HUES48 (cell line): ENCODE results near the gene ARMH2.

ENCODE experiments used
- H3K27ac ChIP-seq: one replicate; pipeline ENCODE4 v1.7.0; 2013; ENCODE audit warnings: low read depth, low read length, inconsistent platforms
- H3K27me3 ChIP-seq: 2 replicates; pipeline ENCODE4 v1.6.1; 2013; ENCODE audit warnings: mild to moderate bottlenecking, low read length; ENCODE audit not compliant: control insufficient read depth, insufficient read depth
- H3K36me3 ChIP-seq: 2 replicates; pipeline ENCODE4 v1.6.1; 2013; ENCODE audit warnings: low read length; ENCODE audit not compliant: control insufficient read depth, insufficient read depth
- H3K4me1 ChIP-seq: 2 replicates; pipeline ENCODE4 v1.6.1; 2013; ENCODE audit warnings: mild to moderate bottlenecking, low read length; ENCODE audit not compliant: control insufficient read depth, insufficient read depth
- H3K4me3 ChIP-seq: 2 replicates; pipeline ENCODE4 v1.5.1; 2013; ENCODE audit warnings: mild to moderate bottlenecking, low read depth, low read length
- H3K9ac ChIP-seq: 2 replicates; pipeline ENCODE4 v1.6.1; 2013; ENCODE audit warnings: mild to moderate bottlenecking, low read depth, low read length, moderate library complexity
- H3K9me3 ChIP-seq: 2 replicates; pipeline ENCODE4 v1.6.1; 2013; ENCODE audit warnings: low read length; ENCODE audit not compliant: control insufficient read depth, insufficient read depth

ARMH2 gene

DNA sequence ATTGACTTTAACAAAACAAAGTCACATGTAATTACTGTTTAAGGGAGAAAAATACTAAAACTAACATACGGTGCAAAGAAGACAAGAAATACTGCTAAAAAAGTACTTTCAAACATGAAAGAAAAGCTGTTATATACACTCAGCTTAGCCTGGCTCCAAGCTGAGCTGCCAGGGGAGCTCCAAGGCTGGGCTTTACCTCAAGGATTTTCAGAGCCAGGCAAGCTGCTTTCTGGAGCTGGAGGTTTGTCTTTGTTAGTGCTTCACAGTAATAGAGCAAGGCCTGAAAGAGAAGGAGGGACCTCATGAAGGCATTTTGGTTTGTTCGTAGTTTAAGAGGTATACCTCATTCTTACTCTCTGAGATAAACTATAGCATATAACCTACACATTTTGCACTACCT, 19.6 kb upstream of the ARMH2 start:
- no peaks in the 10 kb centered on the region for H3K4me1 ChIP-seq
- H3K36me3 ChIP-seq: no peaks in the 10 kb centered on the region
- H3K27ac ChIP-seq: no peak overlapping the region
- H3K27me3 ChIP-seq: no peaks in the 10 kb centered on the region
- H3K4me3 ChIP-seq: no peak overlapping the region
- no peak overlapping the region for H3K9ac ChIP-seq
- no peaks in the 10 kb centered on the region for H3K9me3 ChIP-seq

DNA sequence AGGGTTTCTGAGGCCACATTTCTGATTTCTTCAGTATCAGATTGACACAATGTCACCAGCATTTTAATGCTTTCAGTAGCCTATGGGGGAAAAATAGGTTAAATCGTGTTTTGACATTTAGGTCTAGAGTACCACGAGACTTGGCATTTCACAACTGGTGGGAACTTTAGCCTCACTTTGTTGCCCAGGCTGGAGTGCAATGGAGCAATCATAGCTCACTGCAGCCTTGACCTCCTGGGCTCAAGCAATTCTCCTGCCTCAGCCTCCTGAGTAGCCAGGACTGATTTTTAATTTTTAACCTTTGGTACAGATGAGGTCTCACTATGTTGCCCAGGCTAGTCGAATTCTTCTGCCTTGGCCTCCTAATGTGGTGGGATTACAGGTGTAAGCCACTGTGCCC, 11.0 kb upstream of the ARMH2 start:
- Histone ChIP-seq H3K9me3 (no peaks in the 10 kb centered on the region), H3K27ac (no peak overlapping the region), H3K27me3 (no peaks in the 10 kb centered on the region), H3K9ac (no peak overlapping the region), H3K4me1 (no peaks in the 10 kb centered on the region), H3K36me3 (no peaks in the 10 kb centered on the region), H3K4me3 (no peak overlapping the region)

DNA sequence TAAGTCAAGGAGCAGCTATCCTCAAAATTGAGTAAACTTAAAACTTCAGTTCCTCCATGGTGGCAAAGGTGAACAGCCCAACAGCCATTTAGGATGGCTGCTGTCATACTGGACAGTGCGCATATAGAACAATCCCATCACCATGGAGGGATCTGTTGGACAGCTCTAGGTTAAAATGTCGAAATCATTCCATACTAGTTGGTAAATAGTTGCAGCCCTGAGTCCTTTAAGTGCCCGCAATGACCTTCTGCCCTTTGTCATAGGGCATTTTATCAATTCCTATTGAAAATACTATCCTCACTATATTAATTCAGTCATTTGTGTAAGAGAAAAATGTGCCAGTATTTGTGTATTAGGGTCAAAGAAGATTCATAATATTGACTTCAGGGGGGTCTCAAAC, 8.9 kb upstream of the ARMH2 start:
- no peak overlapping the region for H3K27ac ChIP-seq
- no peaks in the 10 kb centered on the region for H3K4me1 ChIP-seq

DNA sequence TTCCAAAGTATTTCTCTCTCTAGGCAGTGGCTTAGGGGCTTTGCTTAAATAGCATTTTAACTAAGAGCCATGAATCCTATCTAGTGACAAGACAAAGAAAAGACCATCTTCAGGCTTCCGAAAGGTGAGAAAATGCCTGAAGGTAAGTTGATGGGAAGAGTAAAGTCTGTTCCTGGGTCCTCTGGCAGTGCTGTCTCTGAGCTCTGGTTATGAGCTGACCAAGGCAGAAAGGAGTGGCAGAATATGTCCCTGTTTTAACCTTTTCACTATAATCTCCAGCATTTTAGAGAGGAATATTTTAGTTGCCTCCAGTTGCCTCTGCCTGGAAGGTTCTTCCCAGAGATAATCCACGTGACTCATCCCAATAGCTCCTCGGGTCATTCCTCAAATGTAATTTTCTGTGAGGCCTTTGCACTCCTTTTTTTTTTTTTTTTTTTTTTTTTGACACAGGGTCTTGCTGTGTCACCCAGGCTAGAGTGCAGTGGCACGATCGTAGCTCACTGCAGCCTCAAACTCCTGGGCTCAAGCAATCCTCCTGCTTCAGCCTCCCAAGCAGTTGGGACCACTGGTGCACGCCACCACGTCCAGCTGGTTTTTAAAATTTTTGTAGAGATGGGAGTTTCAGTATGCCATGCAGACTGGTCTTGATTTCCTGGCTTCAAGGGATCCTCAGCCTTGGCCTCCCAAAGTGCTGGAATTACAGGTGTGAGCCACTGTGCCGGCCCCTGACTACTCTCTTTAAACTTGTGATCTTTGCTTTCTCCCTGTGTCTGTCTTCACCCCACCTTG, 3.7 kb upstream of the ARMH2 start:
- Histone ChIP-seq H3K9ac (no peak overlapping the region), H3K36me3 (no peaks in the 10 kb centered on the region), H3K4me1 (peaks cover 2% of the 10 kb centered on the region; the same call in 1 of the 2 replicates), H3K4me3 (no peak overlapping the region), H3K9me3 (no peaks in the 10 kb centered on the region), H3K27ac (peak overlapping the region; percentile 25), H3K27me3 (no peaks in the 10 kb centered on the region)

More for the DNA sequence above, 8.9 kb upstream of the ARMH2 start:
- no peak overlapping the region for H3K4me3 ChIP-seq
- no peak overlapping the region for H3K9ac ChIP-seq
- H3K27me3 ChIP-seq: no peaks in the 10 kb centered on the region
- H3K36me3 ChIP-seq: no peaks in the 10 kb centered on the region
- no peaks in the 10 kb centered on the region for H3K9me3 ChIP-seq

DNA sequence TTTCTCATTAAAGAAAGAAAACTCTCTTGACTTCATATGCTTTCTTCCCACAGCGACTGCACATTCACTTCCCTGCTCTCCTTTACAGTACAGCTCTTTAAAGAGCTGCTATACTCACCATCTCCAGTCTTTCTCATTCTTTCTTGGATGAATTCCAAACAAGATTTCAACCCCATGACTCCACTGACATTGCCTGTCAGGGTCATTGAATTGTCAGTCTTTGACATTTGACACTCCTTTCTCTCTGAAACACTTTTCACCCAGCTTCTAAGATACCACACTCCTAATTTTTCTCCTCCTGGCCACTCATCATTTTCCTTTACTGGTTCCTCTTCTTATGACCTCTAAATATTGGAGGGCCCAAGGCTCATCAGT, 811 bp upstream of the ARMH2 start:
- Histone ChIP-seq H3K36me3 (no peaks in the 10 kb centered on the region), H3K4me1 (peaks cover 5% of the 10 kb centered on the region; the same call in 1 of the 2 replicates), H3K27me3 (no peaks in the 10 kb centered on the region), H3K4me3 (no peak overlapping the region), H3K9me3 (no peaks in the 10 kb centered on the region), H3K27ac (no peak overlapping the region), H3K9ac (no peak overlapping the region)

DNA sequence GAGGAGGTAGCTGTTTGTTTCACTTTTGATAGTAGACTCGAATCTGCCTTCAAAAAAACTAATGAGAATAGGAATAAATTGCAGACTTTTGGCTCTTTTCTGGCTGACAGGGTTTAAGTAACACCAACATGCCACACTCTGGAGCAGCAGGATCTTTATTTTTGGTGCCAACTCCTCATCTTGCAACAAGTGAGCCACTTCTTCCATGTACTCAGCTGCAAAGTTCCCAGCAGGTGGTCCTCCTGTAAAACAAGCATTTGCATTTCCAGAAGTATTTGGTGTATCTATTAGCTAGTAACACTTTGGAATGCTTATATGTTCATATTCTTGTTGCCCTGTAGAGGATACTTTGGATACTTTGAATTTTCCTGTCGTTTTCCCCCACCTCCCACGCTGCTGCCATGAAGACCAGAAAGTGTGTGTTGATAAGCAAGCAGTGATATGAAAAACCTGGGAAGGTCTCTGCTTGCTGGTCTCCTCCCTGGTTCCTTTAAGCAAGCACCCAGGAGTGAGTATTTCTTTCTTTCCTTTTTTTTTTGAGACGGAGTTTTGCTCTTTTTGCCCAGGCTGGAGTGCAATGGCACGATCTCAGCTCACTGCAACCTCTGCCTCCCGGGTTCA, 1.0 kb downstream of the ARMH2 start:
- Histone ChIP-seq H3K27me3 (no peaks in the 10 kb centered on the region), H3K36me3 (no peaks in the 10 kb centered on the region), H3K9me3 (no peaks in the 10 kb centered on the region), H3K27ac (no peak overlapping the region), H3K9ac (no peak overlapping the region), H3K4me1 (peaks cover 5% of the 10 kb centered on the region; the same call in 1 of the 2 replicates), H3K4me3 (no peak overlapping the region)

DNA sequence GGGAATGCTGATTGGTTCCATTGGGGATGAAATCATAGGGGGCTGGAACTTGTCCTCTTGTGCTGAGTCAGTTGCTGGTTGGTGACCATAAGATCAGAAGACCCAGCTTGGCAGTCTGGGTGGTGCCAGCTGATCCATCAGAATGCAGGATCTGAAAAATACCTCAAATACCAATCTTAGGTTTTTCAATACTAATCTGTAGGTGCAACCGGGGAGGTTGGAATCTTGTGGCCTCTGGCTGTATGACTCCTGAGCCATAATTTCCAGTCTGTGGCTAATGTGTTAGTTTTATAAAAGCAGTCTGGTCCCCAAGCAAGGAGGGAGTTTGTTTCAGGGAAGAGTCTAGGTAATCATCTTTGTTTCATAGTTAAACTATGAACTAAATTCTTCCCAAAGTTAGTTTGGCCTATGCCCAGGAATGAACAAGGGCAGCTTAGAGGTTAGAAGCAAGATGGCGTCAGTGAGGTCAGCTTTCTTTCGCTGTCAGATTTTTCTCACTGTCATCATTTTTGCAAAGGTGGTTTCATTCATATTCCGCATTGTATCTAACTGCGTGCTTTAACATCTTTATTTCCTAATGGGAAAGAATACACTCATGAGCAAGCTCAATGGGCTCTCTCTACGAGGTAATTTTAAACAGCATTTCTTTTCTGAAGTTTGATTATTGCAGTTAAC, 2.0 kb downstream of the ARMH2 start:
- no peak overlapping the region for H3K9ac ChIP-seq
- no peaks in the 10 kb centered on the region for H3K36me3 ChIP-seq
- H3K27me3 ChIP-seq: no peaks in the 10 kb centered on the region
- H3K4me1 ChIP-seq: peaks cover 5% of the 10 kb centered on the region; the same call in 1 of the 2 replicates
- H3K27ac ChIP-seq: no peak overlapping the region
- no peaks in the 10 kb centered on the region for H3K9me3 ChIP-seq
- no peak overlapping the region for H3K4me3 ChIP-seq

DNA sequence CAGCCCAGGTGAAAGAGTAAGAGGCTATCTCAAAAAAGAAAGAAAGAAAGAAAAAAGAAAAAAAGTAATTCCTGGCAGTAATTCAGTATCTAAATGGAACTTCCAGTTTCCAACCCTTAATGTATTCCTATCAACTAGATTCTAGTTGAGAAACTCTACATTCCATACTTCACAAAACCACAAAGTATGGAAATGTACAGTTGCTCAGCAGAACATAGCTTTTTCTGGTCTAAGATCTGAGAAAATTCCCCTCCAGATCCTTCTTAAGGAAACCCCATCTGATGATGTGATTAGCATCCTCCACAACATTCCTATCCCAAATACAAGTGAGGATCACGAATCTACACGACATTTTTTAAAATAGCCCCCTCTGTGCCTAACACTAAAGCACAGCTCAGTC, 3.6 kb downstream of the ARMH2 start:
- Histone ChIP-seq H3K4me1 (peaks cover 5% of the 10 kb centered on the region; the same call in 1 of the 2 replicates), H3K9ac (no peak overlapping the region), H3K36me3 (no peaks in the 10 kb centered on the region), H3K27ac (no peak overlapping the region), H3K27me3 (no peaks in the 10 kb centered on the region), H3K4me3 (no peak overlapping the region), H3K9me3 (no peaks in the 10 kb centered on the region)

DNA sequence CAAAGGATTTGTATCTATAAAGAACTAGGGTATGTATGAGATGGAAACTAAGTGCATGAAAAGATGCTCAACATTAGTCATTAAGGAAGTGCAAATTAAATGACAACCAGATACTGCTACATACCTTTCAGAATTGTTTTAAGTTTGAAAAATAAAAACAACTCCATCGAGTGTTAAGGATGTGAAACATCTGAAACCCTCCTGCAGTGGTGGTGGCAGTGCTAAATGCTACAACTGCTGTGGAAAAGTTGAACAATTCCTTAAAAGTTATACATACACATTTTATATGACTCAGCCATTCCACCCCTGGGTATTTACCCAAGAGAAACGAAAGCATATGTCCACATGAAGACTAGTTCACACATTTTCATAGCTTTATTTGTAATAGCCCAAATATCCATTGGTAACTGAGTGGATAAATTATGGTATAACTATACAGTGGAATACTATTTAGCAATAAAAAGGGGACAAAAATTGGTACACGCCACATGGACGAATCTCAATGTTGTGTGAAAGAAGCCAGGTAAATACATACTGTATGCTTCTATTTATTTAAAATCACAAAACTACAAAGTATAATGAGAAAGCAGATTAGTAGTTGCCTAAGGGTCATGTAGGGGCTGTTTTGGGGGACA, 10.6 kb downstream of the ARMH2 start:
- no peak overlapping the region for H3K4me3 ChIP-seq
- peaks cover 52% of the 10 kb centered on the region for H3K36me3 ChIP-seq
- H3K27ac ChIP-seq: no peak overlapping the region
- H3K9me3 ChIP-seq: no peaks in the 10 kb centered on the region
- no peak overlapping the region for H3K9ac ChIP-seq
- H3K27me3 ChIP-seq: no peaks in the 10 kb centered on the region
- H3K4me1 ChIP-seq: no peaks in the 10 kb centered on the region

DNA sequence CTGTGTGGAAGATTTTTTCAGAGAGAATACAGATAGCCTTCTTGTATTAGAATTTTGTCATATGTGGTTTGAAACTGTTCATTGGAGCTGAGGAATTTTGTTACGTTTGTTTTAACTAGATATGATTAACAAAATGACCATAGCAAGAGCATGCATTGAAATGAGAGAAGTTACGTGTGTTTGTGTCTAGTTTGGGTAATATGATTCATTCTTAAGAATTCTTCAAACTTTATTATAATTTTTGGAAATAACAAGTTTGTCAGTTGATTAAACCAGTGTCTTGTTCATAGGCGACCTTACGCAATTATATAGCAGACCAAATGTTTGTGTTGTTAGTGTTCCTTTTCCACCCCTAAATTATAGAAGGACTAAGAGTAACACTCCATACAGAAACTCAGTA, 18.5 kb downstream of the ARMH2 start:
- no peak overlapping the region for H3K9ac ChIP-seq
- no peaks in the 10 kb centered on the region for H3K9me3 ChIP-seq
- H3K27ac ChIP-seq: no peak overlapping the region
- H3K36me3 ChIP-seq: peaks cover 89% of the 10 kb centered on the region
- no peak overlapping the region for H3K4me3 ChIP-seq
- peaks cover 12% of the 10 kb centered on the region for H3K4me1 ChIP-seq
- H3K27me3 ChIP-seq: no peaks in the 10 kb centered on the region
